GM18526 (cell line): ENCODE results near the gene CDC42BPB.

Source experiments
- POLR2A ChIP-seq: IDR thresholded peaks from 3 replicates; pipeline ENCODE4 v1.6.1; 2011; ENCODE audit not compliant: insufficient read length; ENCODE audit errors: extremely low read depth

Gene CDC42BPB

DNA sequence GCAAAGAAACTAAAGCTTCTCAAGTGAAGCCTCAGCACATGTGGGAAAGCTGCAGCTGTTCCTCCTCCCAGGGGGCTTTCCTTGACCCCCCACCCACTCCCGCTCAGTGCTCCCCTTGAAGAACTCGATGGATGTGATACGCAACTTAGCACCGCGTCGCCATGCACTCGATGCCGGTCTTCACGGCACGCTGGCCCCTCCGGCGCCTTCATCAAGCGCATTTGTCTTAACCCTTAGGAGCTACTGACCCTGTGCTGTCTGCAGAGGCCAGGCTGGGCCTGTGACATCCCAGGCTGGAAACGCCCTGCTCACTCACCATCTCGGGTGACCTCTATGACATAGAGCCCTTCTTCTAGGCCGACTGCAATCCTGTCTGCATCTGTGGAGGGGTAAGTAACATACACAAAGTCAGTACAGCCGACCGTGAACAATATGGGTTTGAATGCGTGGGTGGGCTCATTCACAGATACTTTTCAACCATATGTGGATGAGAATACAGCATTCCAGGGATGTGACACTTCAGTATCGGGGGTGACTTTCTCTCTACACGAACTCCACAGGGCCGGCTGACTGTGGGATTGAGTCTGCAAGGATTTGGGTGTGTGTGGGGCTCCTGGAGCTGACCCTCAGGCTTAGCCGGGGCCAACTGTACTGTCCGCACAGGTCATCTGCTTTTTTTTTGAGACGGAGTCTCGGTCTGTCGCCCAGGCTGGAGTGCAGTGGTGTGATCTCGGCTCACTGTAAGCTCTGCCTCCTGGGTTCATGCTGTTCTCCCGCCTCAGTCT, 111.8 kb downstream of the CDC42BPB start:
- no peak for TF ChIP-seq POLR2A

DNA sequence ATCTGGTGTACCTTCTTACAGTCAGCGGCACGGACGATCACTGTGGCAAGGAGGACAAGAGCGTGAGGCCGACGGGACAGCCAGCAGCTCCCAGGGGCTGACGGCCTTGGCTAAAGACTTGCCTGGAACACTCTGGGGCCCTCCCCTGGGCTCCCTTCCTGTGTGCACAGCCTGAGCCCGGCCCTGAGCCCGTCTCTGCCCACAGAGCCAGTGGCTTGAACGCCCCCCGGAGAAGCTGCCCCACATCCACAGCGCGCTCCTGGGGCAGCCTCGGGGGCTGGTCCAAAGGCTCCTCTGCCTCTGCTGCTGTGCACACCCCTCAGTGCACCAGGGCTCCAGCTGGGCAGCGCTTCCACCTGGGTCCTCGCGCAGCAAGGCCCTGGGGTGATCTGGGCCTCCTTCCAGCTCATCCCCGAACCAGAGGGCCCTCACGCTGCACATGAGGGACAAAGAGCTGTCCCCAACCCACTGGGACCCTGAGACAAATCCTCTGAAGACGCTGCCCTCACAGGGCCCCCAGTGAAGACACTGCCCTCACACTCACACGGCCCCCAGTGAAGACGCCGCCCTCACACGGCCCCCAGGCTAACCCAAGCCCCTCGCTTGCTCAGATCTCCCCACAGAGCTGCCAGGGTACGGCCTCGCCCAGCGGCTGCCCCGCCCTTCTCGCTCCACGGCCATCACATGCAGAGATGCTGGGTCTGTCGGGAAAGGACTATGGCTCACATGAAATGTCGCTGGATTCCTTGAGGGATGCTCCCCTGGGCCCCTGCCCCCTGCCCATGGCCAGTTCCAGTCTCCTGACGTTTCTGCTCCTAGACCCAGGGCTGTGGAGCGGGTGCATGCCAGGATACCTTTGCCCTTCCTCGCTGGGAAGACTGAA, 112.7 kb downstream of the CDC42BPB start:
- TF ChIP-seq POLR2A, result no peak

DNA sequence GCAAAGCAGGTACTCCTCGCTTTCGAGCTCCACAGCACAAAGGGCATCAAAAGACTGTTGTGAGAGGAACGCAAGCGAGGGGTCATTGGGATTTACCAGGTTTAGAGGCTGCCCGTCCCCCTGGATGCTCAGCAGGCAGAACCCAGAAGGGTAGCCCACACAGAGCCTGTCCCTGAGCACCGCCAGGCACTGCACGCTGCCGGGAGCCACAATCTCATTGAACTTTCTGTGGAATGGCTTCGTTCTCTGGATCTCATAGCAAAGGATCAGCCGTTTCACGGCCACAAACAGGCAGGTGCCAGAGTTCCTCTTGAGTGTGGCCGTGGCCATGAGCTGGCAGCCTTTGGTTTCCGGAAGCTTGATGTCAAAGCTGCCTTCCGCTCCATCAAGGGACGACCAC, 113.4 kb downstream of the CDC42BPB start:
- no peak for TF ChIP-seq POLR2A

DNA sequence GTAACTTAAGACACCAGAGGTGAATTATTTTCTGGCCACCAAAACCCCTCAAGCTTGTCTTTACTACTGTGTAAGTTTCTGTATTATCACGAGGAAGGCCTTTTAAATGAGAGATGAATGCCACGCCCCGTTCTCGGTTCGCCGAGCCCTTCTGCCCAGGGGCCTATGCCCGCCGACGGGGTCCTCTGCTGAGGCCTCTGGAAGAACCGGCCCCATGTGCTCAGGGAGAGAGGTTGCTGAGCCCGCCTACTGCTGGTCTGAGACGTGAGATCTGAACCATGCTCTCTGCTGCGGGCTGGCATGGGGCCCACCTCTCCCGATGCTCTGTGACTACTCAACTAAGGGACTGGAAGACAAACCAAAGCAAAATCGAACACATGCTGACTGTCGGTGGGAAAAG, 113.9 kb downstream of the CDC42BPB start:
- TF ChIP-seq POLR2A, result no peak

DNA sequence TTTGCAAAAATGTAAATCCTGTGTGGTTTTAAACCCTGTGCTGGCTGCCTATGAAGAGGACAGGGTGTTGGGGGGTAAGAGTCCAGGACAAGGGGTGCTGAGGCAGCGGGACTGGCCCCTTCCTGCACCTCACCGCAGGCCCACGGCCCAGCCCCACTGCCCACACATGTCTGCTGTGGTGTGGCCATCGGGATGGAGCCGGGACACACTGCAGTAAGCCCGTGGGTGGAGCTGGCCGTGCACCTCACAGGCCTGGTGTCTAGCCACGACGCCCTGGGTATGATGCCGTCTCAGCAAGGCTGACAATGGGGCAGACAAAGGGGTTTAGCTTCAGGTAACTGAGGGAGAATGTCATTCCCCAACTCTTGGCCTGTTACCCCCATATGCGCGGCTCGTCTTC, 115.3 kb downstream of the CDC42BPB start:
- no peak for TF ChIP-seq POLR2A

DNA sequence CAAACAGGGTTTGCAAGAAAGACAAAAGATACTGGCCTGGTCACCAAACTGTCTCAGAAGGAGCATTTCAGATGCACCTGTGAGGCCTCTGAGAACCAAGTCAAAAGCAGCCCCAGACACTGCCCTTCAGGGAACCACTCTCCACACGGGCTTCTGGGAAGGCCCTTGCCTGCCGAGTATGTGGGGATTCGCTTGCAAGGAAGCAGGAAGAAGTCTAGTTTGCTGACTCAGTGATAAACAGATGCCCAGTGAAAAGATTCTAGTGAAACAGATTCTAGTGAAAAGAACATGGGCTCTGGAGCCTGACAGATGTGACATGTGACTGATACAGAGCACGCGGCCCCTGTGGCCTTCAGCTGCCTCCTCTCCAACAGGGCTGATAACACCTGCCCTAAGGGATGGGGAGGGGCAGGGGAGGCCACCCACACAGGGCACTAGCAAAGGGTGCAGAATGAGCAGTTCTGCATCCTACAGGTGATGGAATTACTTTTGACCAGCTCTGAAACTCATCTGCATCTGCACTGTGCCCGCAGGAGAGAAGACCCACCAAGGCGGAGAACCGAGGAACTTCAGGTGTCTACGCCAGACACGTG, 115.8 kb downstream of the CDC42BPB start:
- TF ChIP-seq POLR2A, result no peak

DNA sequence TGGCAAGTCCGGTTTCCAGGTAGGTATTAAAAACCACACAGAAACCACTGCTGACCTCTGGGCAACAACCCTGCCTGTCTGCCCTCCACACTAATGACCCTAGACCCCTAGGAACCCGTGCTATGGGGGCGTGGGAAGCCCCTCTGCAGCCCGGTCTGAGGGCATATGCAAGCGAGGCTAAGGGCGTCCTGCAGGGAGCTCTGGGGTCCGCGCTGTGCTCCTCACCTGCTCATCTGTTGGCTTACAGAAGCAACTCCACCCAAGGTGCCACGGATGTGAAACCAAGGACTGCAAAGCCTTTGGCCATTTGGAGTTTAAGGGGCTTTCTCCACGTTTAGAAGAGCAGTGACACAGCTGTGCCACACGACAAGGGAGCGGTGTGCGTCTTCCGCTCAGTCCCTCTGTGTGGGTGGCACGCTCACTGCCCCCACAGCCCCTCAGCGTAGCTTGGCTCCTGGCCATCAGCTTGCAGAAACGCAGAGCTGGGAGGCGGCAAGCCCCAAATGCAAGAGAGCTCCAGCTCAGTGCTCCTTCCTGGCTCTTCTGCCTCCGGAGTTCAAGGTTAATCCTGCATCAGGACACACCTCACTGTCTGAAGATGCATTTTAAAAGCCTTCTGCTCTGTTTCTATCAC, 116.5 kb downstream of the CDC42BPB start:
- TF ChIP-seq POLR2A, result no peak

DNA sequence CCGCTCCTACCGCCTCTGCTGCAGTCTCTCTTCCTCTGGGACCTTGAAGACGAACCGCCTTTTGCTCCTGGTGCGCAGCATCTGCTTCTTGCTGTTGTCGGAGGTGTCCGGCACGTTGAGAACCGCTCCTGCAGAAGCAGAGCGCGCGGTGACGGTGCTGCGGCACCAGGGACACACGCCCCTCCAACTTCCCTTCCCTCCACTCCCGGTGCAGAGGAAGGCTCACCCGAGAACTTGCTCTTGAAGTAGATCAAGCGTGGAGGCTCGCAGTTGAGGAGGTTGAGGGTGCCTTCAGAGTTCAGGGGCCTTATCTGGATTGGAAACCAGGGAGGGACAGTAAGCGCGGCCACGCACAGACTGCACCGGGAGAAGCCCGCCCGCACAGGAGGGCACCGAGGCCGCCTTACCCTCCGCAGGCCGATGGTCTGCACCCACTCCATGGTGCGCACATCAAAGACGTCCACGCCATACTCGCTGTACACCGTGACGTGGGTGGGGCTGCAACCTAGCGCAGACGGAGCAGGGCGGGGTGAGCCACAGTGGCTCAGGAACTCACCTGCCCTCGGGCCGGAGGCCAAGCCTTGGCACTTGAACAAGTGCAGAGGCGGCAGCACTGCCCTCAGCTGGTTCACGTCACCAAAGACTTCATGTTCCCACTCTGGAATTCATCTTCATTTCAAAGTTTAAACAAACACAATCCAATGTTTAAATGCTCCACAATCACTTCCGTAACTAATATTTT, 117.4 kb downstream of the CDC42BPB start:
- TF ChIP-seq POLR2A, result no peak

DNA sequence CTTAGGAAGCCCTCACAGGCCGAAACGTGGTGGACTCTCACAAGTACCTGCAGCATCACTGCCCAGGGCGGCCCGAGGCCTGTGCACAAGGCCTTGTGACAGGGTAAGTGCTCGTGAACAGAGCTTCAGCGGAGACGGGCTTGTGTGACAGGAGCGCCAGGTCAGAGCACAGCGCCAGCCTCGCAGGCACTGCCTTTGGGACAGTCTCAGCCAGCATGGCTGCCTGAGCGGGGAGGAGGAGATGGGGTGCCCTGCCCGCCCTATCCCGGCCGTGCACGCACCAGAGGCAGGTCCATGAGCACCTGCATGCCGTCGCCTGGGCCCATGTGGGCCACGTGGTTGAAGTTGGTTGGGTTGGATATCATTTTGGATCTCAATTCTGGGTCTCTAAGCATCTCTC, 118.0 kb downstream of the CDC42BPB start:
- TF ChIP-seq POLR2A, result no peak

DNA sequence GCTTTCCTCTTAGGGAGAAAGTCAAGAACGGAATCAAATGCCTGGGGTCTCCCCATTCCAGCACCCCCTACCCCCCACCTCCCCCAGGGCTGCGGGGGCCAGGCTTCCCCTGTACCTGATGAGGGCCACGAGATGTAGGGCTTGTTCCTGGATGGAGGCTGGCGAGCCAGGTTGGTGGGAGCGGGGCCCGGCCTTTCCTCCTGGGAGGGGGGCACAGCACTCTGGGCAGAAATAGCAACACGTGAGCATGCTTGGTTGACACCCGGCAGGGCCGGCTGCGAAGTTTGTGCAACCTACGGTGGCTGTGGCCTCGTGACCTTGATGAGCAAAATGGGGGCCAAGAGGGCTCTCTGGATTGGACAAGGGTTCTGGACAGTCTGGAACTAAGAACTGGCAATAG, 119.2 kb downstream of the CDC42BPB start:
- no peak for TF ChIP-seq POLR2A

DNA sequence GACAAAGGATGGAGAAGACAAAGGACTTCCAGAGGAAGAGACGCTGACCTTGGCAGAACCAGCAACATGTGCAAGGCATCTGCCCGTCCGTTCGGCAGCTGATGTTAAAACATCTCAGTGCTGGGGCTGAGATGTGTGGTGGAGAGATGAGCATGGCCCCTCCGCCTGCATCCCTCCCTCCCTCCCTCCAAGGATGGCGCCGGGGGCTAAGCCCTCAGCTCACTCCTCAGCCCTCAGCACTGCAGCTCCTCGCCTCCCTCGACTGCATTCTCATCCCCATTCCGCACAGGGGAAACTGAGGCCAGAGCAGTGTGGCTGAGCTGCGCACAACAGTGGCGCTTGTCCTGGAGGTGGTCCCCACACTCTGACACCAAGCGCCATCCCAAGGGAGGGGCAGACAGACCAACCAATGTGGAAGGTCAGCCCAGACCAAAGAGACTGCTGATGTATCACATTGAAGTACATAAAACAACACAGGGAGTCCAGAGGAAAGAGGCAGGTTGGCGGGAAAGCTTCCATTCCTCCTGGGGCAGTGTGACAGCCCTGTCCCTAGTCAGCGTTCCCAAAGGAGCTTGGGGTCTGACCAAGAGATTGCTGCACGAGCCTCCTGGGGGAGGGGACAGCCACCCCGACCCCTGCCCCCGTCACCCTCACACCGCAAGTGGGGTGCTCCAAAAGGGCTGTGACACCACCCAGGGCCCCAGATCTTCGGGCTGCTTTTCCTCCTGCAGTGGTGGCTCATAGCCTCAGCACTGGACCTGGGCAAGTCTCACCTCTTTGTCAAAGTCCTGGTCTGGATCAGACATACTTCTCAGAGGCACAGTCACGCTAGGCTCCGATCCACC, 119.8 kb downstream of the CDC42BPB start:
- TF ChIP-seq POLR2A, result no peak

DNA sequence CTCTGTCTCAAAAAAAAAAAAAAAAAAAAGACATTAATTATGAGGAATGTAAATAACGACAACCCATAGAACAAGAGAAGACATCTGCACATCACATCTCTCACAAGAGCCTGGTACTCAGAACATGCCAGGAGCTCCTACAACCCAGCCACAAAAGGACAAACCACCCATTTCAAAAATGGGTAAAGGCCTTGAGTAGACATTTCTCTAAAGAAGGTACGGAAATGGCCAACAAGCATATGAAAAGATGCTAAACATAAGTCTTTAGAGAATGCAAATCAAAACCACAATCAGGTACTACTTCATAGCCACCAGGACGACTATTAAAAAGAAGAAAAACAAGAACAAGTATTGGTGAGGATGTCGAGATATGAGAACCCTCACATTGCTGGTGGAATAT, 121.6 kb downstream of the CDC42BPB start:
- no peak for TF ChIP-seq POLR2A

DNA sequence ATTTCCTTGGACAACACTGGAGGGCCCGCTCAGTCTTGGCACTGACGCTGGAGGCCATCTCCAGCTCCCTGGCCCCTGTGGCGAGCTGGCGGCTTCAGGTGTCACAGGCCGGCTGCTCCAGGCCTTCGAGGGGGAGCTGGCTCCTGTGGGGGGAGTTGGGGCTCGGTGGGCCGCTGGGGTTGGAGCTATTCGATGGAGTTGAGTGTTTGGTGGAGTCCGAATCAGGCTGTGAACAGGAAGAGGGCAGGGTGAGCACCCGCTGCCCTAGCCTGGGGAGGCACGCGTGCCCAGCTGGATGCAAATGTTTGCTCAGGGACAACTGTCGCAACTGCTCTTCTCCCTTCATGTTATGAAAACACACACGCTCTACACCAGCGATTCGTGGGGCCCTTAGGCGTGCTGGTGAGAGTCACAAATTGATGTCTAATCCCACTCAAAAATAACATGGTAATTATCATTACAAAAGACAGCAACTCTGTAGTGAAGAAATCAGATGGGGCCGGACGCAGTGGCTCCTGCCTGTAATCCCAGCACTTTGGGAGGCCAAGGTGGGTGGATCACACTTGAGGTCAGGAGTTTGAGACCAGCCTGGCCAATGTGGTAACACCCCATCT, 123.6 kb downstream of the CDC42BPB start:
- no peak for TF ChIP-seq POLR2A
